Osteocyte (in vitro differentiated cells): ENCODE measurements around the gene ZFP57. TPM values are rescaled to one million over a fixed set of nuclear protein-coding genes. Genes with fewer than 3 reads are reported as not detected.

Experiments used
- DNase-seq: peaks from one replicate; pipeline ENCODE4 v3.0.0; 2021; ENCODE audit warnings: mixed read lengths; ENCODE audit not compliant: unreplicated experiment; ENCODE audit errors: extremely low spot score
- H3K27ac Mint-ChIP-seq: one replicate; pipeline ENCODE4 v1.8.0; 2021; ENCODE audit warnings: mild to moderate bottlenecking, mixed read lengths; ENCODE audit not compliant: unreplicated experiment
- H3K27me3 Mint-ChIP-seq: one replicate; pipeline ENCODE4 v1.8.0; 2021; ENCODE audit warnings: mixed read lengths; ENCODE audit not compliant: unreplicated experiment
- H3K36me3 Mint-ChIP-seq: one replicate; pipeline ENCODE4 v1.8.0; 2021; ENCODE audit warnings: mixed read lengths; ENCODE audit not compliant: unreplicated experiment
- H3K4me1 Mint-ChIP-seq: one replicate; pipeline ENCODE4 v1.8.0; 2021; ENCODE audit warnings: mixed read lengths; ENCODE audit not compliant: unreplicated experiment
- H3K4me3 Mint-ChIP-seq: one replicate; pipeline ENCODE4 v1.8.0; 2021; ENCODE audit warnings: mild to moderate bottlenecking, moderate library complexity, mixed read lengths; ENCODE audit not compliant: unreplicated experiment
- H3K9me3 Mint-ChIP-seq: one replicate; pipeline ENCODE4 v1.8.0; 2021; ENCODE audit warnings: mixed read lengths; ENCODE audit not compliant: unreplicated experiment
- CTCF ChIP-seq: fragments of 200-600 bp; sonication (generic); IDR thresholded peaks from 2 replicates; pipeline ENCODE4 v1.5.0; 2021; ENCODE audit warnings: antibody characterized with exemption, mild to moderate bottlenecking, moderate library complexity
- total RNA-seq: library from RNA; stranded (reverse); gene quantifications from 2 replicates; pipeline ENCODE4 v1.2.1, GENCODE V29; 2021

ZFP57 gene
- total RNA-seq, 1 donor from 2014 or later, result not detected

- Mint-ChIP-seq H3K27me3 (peaks cover 8% of the 10 kb centered on the region), H3K9me3 (no peaks in the 10 kb centered on the region), H3K4me3 (no peak overlapping the region), H3K36me3 (no peaks in the 10 kb centered on the region), H3K27ac (no peak overlapping the region), H3K4me1 (no peaks in the 10 kb centered on the region)
- TF ChIP-seq CTCF, result no peak
- no peak for DNase-seq
These were observed 39.4 kb downstream of the ZFP57 start for GRCh38 chr6:29641430-29642148.

DNA sequence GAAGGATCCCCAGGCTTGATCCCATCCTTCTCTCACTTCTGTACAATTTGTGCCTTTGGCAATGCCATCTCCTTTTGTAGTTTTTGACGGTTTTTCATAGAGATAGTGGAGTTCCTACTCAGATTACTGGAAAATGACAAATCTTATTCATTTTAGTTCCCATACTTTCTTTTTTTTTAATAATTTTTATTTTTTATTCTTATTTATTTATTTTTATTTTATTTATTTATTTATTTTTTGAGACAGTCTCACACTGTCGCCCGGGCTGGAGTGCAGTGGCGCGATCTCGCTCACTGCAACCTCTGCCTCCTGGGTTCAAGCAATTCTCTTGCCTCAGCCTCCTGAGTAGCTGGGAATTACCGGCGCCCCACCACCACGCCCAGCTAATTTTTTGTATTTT, 43.7 kb downstream of the ZFP57 start:
- Mint-ChIP-seq H3K9me3 (no peaks in the 10 kb centered on the region), H3K27ac (no peak overlapping the region), H3K4me1 (peaks cover 7% of the 10 kb centered on the region), H3K4me3 (no peak overlapping the region), H3K36me3 (no peaks in the 10 kb centered on the region), H3K27me3 (peaks cover 8% of the 10 kb centered on the region)
- no peak for TF ChIP-seq CTCF
- no peak for DNase-seq

DNA sequence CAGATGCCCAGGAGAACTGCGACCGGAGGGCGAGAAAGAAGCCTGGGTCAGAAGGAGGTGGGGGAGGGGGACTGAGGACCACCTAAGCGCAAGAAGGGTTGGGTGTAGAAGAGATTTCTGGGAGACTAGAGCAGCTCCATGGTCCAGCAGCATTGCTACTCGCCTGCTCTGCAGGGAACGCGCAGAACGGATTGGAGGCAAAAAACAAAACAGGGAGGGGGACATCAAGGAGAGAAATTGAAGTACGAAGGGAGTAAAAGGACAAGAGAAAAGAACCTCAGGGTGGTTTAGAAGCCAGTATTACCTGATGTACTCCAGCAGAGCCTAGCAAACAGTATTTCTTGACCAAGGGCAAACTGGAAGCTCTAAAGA, 47.4 kb downstream of the ZFP57 start:
- H3K4me3 Mint-ChIP-seq, result peak overlapping the region; percentile 93
- no peaks in the 10 kb centered on the region for H3K36me3 Mint-ChIP-seq
- H3K4me1 Mint-ChIP-seq, result peaks cover 44% of the 10 kb centered on the region
- H3K27me3 Mint-ChIP-seq, result peaks cover 5% of the 10 kb centered on the region
- H3K9me3 Mint-ChIP-seq, result no peaks in the 10 kb centered on the region
- no peak for TF ChIP-seq CTCF
- DNase-seq, result no peak
- peak overlapping the region; percentile 46 for H3K27ac Mint-ChIP-seq

- TF ChIP-seq CTCF, result no peak
- peaks cover 2% of the 10 kb centered on the region for H3K27me3 Mint-ChIP-seq
- no peaks in the 10 kb centered on the region for H3K9me3 Mint-ChIP-seq
- H3K4me1 Mint-ChIP-seq, result peaks cover 44% of the 10 kb centered on the region
- peak within 1 kb of the TSS; percentile 74 for H3K27ac Mint-ChIP-seq
- H3K4me3 Mint-ChIP-seq, result peak within 1 kb of the TSS; percentile 93
- no peaks in the 10 kb centered on the region for H3K36me3 Mint-ChIP-seq
- peak; percentile 96 for DNase-seq
These were observed 48.0 kb downstream of the ZFP57 start, which contains the start of gene GABBR1 for GRCh38 chr6:29632789-29633533. GABBR1 (minus strand) TSS chr6:29633183; CDS start chr6:29632385, 798 bp downstream.
